B cell (primary cell): ENCODE data around the gene GPM6B.

Experiments used
- EZH2 ChIP-seq: IDR thresholded peaks from 2 replicates; pipeline ENCODE4 v1.6.1; 2012; ENCODE audit warnings: borderline replicate concordance, low read depth, mild to moderate bottlenecking, moderate library complexity, low read length; ENCODE audit not compliant: insufficient read depth, poor library complexity, severe bottlenecking
- TF ChIP-seq, protein P1 (sequence below): fragments of 200-600 bp; IDR thresholded peaks from one replicate; pipeline ENCODE4 v1.8.0; 2022; ENCODE audit warnings: antibody characterized with exemption, mild to moderate bottlenecking

DNA sequence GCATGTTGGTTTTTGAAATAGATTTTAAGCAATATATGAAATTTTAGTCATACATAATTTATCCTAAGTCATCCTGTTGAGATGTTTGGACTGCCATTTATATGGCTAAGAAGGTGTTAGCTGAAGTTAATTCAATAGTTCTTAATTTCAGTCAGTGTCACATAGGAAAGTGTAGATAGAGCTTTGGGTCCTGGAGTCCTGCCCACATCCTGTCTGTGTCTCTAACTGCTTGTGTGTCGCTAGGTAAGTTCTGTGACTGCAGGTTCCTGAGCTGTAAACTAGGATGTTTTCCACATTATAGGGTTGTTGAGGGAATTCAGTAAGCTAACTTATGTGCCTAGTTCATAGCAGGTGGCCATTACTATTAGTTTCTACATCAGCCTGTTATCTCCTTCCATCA is 61.6 kb downstream of the GPM6B start:
- TF ChIP-seq, protein P1, sequence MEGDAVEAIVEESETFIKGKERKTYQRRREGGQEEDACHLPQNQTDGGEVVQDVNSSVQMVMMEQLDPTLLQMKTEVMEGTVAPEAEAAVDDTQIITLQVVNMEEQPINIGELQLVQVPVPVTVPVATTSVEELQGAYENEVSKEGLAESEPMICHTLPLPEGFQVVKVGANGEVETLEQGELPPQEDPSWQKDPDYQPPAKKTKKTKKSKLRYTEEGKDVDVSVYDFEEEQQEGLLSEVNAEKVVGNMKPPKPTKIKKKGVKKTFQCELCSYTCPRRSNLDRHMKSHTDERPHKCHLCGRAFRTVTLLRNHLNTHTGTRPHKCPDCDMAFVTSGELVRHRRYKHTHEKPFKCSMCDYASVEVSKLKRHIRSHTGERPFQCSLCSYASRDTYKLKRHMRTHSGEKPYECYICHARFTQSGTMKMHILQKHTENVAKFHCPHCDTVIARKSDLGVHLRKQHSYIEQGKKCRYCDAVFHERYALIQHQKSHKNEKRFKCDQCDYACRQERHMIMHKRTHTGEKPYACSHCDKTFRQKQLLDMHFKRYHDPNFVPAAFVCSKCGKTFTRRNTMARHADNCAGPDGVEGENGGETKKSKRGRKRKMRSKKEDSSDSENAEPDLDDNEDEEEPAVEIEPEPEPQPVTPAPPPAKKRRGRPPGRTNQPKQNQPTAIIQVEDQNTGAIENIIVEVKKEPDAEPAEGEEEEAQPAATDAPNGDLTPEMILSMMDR, result no peak
- no peak for TF ChIP-seq EZH2
